Small intestine (tissue), 7 donors: ENCODE results near the gene TYMS. TPM values are rescaled to one million over a fixed set of nuclear protein-coding genes. Genes with fewer than 3 reads are reported as not detected.

Experiments
- DNase-seq, 2 donors: peaks; one replicate each; pipeline versions ENCODE4 v3.0.0 to v3.0.0-alpha.2; 2013
- FAIRE-seq: peaks from 2 replicates; lab custom pipeline; 2012; peaks lifted over from hg19 to GRCh38; lab: Jason Lieb, UNC
- H3K27ac ChIP-seq, 3 donors: one replicate each; pipeline ENCODE4 v1.5.1; 2013; ENCODE audit warnings: low read length in 2 of 3, mild to moderate bottlenecking in 2 of 3, control low read depth in 1 of 3, inconsistent platforms in 1 of 3, low read depth in 1 of 3, moderate library complexity in 1 of 3
- H3K27me3 ChIP-seq, 3 donors: one replicate each; pipeline ENCODE4 v1.6.1; 2013; ENCODE audit warnings: low read length in 3 of 3, inconsistent platforms in 1 of 3; ENCODE audit not compliant: control insufficient read depth in 3 of 3, insufficient read depth in 3 of 3
- H3K36me3 ChIP-seq, 3 donors: one replicate each; pipeline ENCODE4 v1.6.1; 2013; ENCODE audit warnings: low read length in 3 of 3, inconsistent platforms in 1 of 3, low read depth in 1 of 3, mild to moderate bottlenecking in 1 of 3, moderate library complexity in 1 of 3; ENCODE audit not compliant: control insufficient read depth in 3 of 3, insufficient read depth in 2 of 3
- H3K4me1 ChIP-seq, 3 donors: one replicate each; pipeline ENCODE4 v1.6.1; 2013; ENCODE audit warnings: low read length in 2 of 3, inconsistent platforms in 1 of 3, low read depth in 1 of 3, mild to moderate bottlenecking in 1 of 3, moderate library complexity in 1 of 3; ENCODE audit not compliant: control insufficient read depth in 3 of 3, insufficient read depth in 2 of 3
- H3K4me3 ChIP-seq, 3 donors: one replicate each; pipeline ENCODE4 v1.5.1; 2013; ENCODE audit warnings: low read length in 3 of 3, control low read depth in 1 of 3, inconsistent platforms in 1 of 3, low read depth in 1 of 3, mild to moderate bottlenecking in 1 of 3, moderate library complexity in 1 of 3
- H3K9me3 ChIP-seq, 2 donors: one replicate each; pipeline ENCODE4 v1.6.1; 2013; ENCODE audit warnings: low read depth in 1 of 2, low read length in 1 of 2; ENCODE audit not compliant: control insufficient read depth in 2 of 2, insufficient read depth in 1 of 2
- WGBS, 3 donors: extraction: QIAGEN DNeasy Blood & Tissue Kit; methylation state at CpG; one replicate each; pipeline ENCODE4 v1.1.7; 2013; 5-methylcytosine and 5-hydroxymethylcytosine counted together
- polyA plus RNA-seq, 4 donors: library from polyadenylated mRNA; stranded (reverse) in 3 of 4; unstranded in 1 of 4; fragments of 200-250 nt in 3 of 4; fragments of 120-200 nt in 1 of 4; gene quantifications; one replicate each; pipeline versions ENCODE4 v1.2.1 to v1.2.3, GENCODE V29; 2013
- donor health status: healthy with polysubstance abuse.
- donor health status: control.
- donor health status: control.
- donor health status: Bipolar disorder and iron deficiency.
- donor health status: healthy.

Gene TYMS
- polyA plus RNA-seq, 4 donors = 6.2 to 74.6 (median 31.4) TPM

DNA sequence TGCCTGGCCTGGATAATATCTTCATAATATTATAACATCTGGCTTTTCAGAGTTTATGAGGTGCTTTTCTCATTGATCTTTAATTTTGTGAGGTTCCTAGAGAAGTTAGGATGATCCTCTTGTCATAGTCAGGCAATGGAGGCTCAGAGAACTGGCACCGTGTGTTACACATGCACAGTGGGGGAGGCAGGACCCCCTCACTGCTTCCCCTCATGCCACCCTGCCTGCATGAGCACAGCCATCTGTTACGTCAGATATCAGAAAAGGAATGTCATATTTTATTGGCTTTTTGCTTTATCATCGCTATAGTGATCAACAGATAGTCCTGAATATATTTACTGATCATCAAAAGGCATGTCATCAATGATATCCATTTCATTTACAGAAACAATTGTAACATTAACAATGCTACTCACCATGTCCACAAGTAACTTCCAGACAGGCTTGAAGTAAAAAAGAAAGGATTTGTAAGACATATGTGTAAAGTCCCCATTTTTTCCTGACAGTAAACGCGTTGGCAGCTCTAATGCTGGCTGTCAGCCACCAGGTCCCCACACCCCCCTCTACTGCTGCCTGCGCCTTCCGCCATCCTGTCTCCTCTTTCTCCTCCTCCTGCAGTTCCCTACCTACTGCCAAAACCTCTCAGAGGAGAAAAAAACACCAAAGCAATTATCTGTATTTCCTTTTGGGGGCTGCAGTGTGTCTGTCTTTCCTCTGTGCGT is 36.2 kb downstream of the TYMS start:
- DNase-seq = no peak
- 76 to 89% (median 85%) methylated on average over 8 of the region's 8 CpGs for WGBS, 3 donors
- H3K4me3 ChIP-seq = no peak overlapping the region
- H3K4me1 ChIP-seq = peaks cover 0 to 3% (median 0%) of the 10 kb centered on the region in 3 donors
- no peak overlapping the region for H3K27ac ChIP-seq
- peaks cover 2 to 76% (median 4%) of the 10 kb centered on the region in 3 donors for H3K36me3 ChIP-seq
- H3K9me3 ChIP-seq = no peaks in the 10 kb centered on the region
- H3K27me3 ChIP-seq = no peaks in the 10 kb centered on the region
- FAIRE-seq = no peak

DNA sequence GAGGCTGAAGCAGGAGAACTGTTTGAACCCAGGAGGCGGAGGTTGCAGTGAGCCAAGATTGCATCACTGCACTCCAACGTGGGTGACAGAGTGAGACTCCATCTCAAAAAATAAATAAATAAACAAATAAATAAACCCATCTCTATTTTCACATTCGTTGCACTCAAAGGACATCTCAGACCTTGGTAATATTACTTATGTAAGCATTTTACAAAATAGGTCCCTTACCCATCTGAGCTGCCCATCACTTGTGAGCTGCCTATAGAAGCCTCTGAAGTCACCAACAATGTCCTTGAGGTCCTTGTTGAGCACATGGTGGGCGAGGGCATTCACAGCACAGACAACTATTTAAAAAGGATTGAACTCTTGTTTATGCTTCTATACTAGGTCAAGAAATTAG is 39.6 kb downstream of the TYMS start:
- no peak for FAIRE-seq
- 93 to 99% (median 96%) methylated on average over 4 of the region's 4 CpGs for WGBS, 3 donors
- no peaks in the 10 kb centered on the region for H3K27me3 ChIP-seq
- H3K4me1 ChIP-seq = peaks cover 0 to 17% (median 0%) of the 10 kb centered on the region in 3 donors
- peaks cover 1 to 61% (median 2%) of the 10 kb centered on the region in 3 donors for H3K36me3 ChIP-seq
- DNase-seq = no peak
- no peak overlapping the region for H3K4me3 ChIP-seq
- no peaks in the 10 kb centered on the region for H3K9me3 ChIP-seq
- no peak overlapping the region for H3K27ac ChIP-seq

DNA sequence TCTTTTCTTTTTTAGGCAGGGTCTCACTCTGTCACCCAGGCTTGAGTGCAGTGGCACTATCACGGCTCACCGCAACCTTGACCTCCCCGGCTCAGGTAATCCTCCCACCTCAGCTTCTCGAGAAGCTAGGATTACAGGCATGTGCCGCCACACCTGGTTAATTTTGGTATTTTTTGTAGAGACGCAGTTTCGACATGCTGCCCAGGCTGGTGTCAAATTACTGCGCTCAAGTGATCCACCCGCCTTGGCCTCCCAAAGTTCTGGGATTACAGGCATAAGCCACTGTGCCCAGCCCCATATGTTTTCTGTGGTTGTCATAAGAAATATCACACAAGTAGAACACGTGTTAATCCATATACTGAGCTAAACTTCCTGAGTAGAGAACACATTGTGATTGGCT is 40.3 kb downstream of the TYMS start:
- Histone ChIP-seq H3K4me3 (no peak overlapping the region), H3K27me3 (no peaks in the 10 kb centered on the region), H3K9me3 (no peaks in the 10 kb centered on the region), H3K36me3 (peaks cover 0 to 58% (median 2%) of the 10 kb centered on the region in 3 donors), H3K4me1 (peaks cover 0 to 24% (median 0%) of the 10 kb centered on the region in 3 donors), H3K27ac (no peak overlapping the region)
- FAIRE-seq (no peak), DNase-seq (no peak)
- WGBS, 3 donors = 87 to 94% (median 87%) methylated on average over 10 of the region's 10 CpGs

DNA sequence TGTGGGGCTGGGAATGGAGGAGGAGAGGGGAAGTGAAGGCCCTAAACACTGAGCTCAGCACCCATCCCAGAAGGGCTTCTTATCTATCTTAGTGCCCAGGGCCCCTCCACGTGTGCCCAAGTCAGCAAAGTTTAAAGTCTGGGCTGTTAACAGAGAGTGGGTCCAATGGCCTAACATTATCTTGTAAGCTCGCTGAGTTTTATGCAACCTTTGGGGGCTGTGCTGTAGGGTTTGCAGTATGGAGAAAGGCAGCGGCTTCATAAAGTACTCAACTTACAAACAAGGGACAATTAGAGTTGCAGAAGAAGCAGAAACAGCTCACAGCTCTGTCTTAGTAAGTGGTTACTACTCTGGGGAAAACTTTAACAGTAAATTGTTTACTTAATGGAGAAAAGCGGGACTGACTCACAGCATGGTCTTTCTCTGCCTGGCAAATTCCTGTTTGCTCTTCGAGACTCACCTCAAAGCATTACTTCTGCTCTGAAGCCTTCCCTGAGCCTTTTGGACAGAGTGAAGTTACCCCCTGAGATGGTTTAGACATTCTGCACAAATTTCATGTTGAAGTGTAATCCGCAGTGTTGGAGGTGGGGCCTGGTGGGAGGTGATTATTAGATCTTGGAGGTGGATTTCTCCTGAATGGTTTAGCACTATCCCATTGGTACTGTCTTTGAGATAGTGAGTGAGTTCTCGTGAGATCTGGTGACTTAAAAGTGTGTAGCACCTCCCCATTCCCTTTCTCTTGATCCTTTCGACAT is 45.9 kb downstream of the TYMS start:
- DNase-seq = peak in 1 of 2 donors; percentile 88
- peak overlapping the region in 1 of 3 donors; percentile 1 for H3K4me3 ChIP-seq
- peaks cover 0 to 45% (median 0%) of the 10 kb centered on the region in 3 donors for H3K4me1 ChIP-seq
- no peak for FAIRE-seq
- peak overlapping the region in 2 of 3 donors; percentile 69 to 90 for H3K27ac ChIP-seq
- no peaks in the 10 kb centered on the region for H3K27me3 ChIP-seq
- 66 to 76% (median 75%) methylated on average over 8 of the region's 8 CpGs for WGBS, 3 donors
- no peaks in the 10 kb centered on the region for H3K9me3 ChIP-seq
- peaks cover 2 to 53% (median 4%) of the 10 kb centered on the region in 3 donors for H3K36me3 ChIP-seq

DNA sequence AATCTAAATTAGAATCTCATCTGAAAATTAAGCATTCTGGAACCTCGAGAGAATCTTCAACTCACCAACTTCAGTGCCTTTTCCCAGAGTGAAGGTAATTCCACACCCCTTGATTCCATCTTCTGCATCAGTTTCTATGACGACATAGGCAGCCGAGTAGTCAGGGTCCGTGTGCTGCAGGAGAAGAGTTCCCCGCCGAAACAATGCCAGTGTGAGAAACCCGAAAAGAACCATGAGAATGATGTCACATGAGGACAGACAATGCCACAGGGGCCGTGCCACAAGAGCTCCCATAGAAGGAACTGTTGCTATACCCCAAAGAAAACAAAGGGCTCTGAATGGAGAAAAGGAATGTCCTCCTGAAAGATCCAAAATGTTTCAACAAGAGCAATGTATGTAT is 49.0 kb downstream of the TYMS start:
- WGBS, 3 donors = 90 to 96% (median 95%) methylated on average over 8 of the region's 8 CpGs
- Histone ChIP-seq H3K9me3 (no peaks in the 10 kb centered on the region), H3K4me3 (no peak overlapping the region), H3K27ac (no peak overlapping the region), H3K4me1 (peaks cover 0 to 51% (median 0%) of the 10 kb centered on the region in 3 donors), H3K27me3 (no peaks in the 10 kb centered on the region), H3K36me3 (peaks cover 2 to 50% (median 4%) of the 10 kb centered on the region in 3 donors)
- FAIRE-seq (no peak), DNase-seq (no peak)

DNA sequence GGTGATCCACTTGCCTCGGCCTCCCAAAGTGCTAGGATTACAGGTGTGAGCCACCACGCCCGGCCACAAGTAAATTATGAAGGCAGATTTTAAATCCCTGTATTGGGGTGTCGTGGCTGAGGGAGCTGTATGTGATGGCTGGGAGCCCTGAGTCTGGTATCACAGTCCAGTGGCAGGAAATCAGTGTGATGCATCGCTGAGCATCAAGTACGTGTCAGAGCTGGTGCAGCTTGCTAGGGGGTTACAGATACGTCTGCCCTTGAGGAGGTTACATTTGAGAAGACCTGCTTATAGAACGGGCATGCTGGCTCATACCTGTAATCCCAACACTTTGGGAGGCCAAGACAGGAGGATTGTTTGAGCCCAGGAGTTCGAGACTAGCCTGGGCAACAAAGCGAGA is 50.6 kb downstream of the TYMS start:
- Histone ChIP-seq H3K36me3 (peaks cover 2 to 40% (median 4%) of the 10 kb centered on the region in 3 donors), H3K9me3 (peaks cover 0 to 5% of the 10 kb centered on the region in 2 donors), H3K4me3 (no peak overlapping the region), H3K27ac (no peak overlapping the region), H3K27me3 (no peaks in the 10 kb centered on the region), H3K4me1 (peaks cover 0 to 40% (median 0%) of the 10 kb centered on the region in 3 donors)
- 87 to 94% (median 94%) methylated on average over 10 of the region's 10 CpGs for WGBS, 3 donors
- FAIRE-seq = no peak
- no peak for DNase-seq

DNA sequence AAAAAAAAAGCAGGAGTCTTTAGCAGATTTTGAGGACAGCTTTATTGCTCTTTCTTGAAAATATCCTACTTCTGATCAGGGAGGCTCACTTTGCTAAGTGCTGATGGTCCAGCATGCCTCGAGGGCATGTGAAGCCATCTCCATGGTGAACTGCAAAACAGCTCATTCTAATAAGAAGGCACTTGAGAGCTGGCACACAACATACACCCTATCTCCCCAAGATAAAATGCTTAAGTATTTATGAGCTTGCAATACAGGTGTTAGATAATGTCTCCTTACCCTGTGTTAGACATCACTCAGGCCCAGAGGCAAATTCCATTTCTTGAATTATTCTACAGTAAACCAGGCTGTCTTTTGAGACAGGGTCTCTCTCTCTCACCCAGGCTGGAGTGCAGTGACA is 52.3 kb downstream of the TYMS start:
- Histone ChIP-seq H3K27ac (peak overlapping the region in 1 of 3 donors; percentile 93), H3K4me1 (peaks cover 0 to 25% (median 0%) of the 10 kb centered on the region in 3 donors), H3K27me3 (no peaks in the 10 kb centered on the region), H3K9me3 (peaks cover 0 to 5% of the 10 kb centered on the region in 2 donors), H3K36me3 (peaks cover 2 to 32% (median 4%) of the 10 kb centered on the region in 3 donors), H3K4me3 (no peak overlapping the region)
- WGBS, 3 donors = 14 to 58% (median 38%) methylated on average over 1 of the region's 1 CpG
- no peak for FAIRE-seq
- peak; percentile 55 to 68 for DNase-seq
